HUES6 (cell line): ENCODE results near the gene PIGBOS1.
A peak's percentile ranks its signal among the peaks of the same experiment; 100 is the strongest.
"Not testable (repeated sequence)": the region's sequence is repeated elsewhere in the genome, so short reads cannot be mapped to it uniquely, and the experiment has no call there.

Source experiments
- H3K27ac ChIP-seq: 2 replicates; pipeline ENCODE4 v1.7.0; 2013; ENCODE audit warnings: low read depth, mild to moderate bottlenecking, low read length, inconsistent platforms
- H3K27me3 ChIP-seq: 2 replicates; pipeline ENCODE4 v1.6.1; 2013; ENCODE audit warnings: low read length; ENCODE audit not compliant: control insufficient read depth, insufficient read depth
- H3K36me3 ChIP-seq: 2 replicates; pipeline ENCODE4 v1.6.1; 2013; ENCODE audit warnings: low read length; ENCODE audit not compliant: control insufficient read depth, insufficient read depth
- H3K4me1 ChIP-seq: 2 replicates; pipeline ENCODE4 v1.6.1; 2013; ENCODE audit warnings: low read length; ENCODE audit not compliant: control insufficient read depth, insufficient read depth
- H3K4me3 ChIP-seq: 2 replicates; pipeline ENCODE4 v1.5.1; 2013; ENCODE audit warnings: low read depth, low read length
- H3K9ac ChIP-seq: one replicate; pipeline ENCODE4 v1.6.1; 2013; ENCODE audit warnings: mild to moderate bottlenecking, low read length
- H3K9me3 ChIP-seq: 2 replicates; pipeline ENCODE4 v1.6.1; 2013; ENCODE audit warnings: low read depth, low read length; ENCODE audit not compliant: control insufficient read depth, insufficient read depth

PIGBOS1 gene

GRCh38 chr15:55297315-55297714, 21.6 kb downstream of the PIGBOS1 start:
- H3K9ac ChIP-seq: no peak overlapping the region
- H3K4me3 ChIP-seq: no peak overlapping the region
- H3K27me3 ChIP-seq: no peaks in the 10 kb centered on the region
- H3K9me3 ChIP-seq: peaks cover 18% of the 10 kb centered on the region
- no peak overlapping the region for H3K27ac ChIP-seq
- no peaks in the 10 kb centered on the region for H3K36me3 ChIP-seq
- no peaks in the 10 kb centered on the region for H3K4me1 ChIP-seq

GRCh38 chr15:55290528-55291057, 28.3 kb downstream of the PIGBOS1 start:
- peaks cover 6% of the 10 kb centered on the region for H3K4me1 ChIP-seq
- no peaks in the 10 kb centered on the region for H3K9me3 ChIP-seq
- H3K9ac ChIP-seq: peak overlapping the region; percentile 70
- no peaks in the 10 kb centered on the region for H3K27me3 ChIP-seq
- H3K36me3 ChIP-seq: no peaks in the 10 kb centered on the region
- peak overlapping the region; percentile 85 for H3K4me3 ChIP-seq
- H3K27ac ChIP-seq: peak overlapping the region; percentile 12; the same call in 1 of the 2 replicates

- peak within 1 kb of the TSS; percentile 12; the same call in 1 of the 2 replicates for H3K27ac ChIP-seq
- peak within 1 kb of the TSS; percentile 85 for H3K4me3 ChIP-seq
- H3K9ac ChIP-seq: peak within 1 kb of the TSS; percentile 70
- no peaks in the 10 kb centered on the region for H3K27me3 ChIP-seq
- H3K9me3 ChIP-seq: no peaks in the 10 kb centered on the region
- H3K4me1 ChIP-seq: peaks cover 6% of the 10 kb centered on the region
- no peaks in the 10 kb centered on the region for H3K36me3 ChIP-seq
Observed at GRCh38 chr15:55289746-55290527, 29.0 kb downstream of the PIGBOS1 start, which contains the start of gene RAB27A. Gene RAB27A (minus strand): TSS chr15:55289813. CDS start chr15:55234934, 54,879 bp downstream.

DNA sequence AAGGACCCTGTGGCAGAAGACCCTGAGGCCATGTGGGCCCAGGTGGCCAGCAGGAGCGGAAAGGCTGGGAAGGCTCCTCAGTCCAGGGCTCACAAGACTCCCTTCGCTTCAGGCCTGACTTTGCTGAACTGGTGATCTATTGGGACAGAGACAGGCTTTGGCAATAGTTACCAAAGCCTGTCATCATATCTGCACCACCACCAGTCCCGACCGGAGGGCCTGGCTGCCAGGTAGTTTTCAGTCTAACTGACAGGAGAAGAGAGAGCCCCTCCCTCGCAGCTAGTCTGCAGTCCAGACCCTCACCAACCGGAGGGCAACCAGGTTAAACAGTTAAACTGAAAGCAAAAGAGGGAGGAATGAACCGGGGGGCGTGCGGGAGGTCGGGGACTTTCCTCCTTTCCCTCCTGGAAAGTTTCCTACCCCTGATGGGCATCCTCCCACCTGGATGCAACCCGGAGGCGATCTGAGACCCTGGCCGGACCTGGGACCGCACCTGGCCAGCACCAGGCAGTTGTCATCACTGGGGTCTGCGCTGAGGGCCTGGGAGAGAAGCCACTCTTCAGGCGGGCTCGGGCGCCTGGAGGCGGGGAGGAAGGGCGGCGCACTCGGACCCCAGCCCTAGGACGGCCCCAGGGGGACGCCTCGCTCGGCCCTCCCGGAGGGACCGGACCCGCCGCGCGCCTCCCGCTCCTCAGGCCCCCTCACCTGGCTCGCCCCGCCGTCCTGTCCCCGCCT, 29.7 kb downstream of the PIGBOS1 start:
- Histone ChIP-seq H3K4me1 (peaks cover 10% of the 10 kb centered on the region), H3K9me3 (no peaks in the 10 kb centered on the region), H3K36me3 (no peaks in the 10 kb centered on the region), H3K4me3 (peak overlapping the region; percentile 85), H3K27ac (no peak overlapping the region), H3K27me3 (no peaks in the 10 kb centered on the region), H3K9ac (peak overlapping the region; percentile 70)

DNA sequence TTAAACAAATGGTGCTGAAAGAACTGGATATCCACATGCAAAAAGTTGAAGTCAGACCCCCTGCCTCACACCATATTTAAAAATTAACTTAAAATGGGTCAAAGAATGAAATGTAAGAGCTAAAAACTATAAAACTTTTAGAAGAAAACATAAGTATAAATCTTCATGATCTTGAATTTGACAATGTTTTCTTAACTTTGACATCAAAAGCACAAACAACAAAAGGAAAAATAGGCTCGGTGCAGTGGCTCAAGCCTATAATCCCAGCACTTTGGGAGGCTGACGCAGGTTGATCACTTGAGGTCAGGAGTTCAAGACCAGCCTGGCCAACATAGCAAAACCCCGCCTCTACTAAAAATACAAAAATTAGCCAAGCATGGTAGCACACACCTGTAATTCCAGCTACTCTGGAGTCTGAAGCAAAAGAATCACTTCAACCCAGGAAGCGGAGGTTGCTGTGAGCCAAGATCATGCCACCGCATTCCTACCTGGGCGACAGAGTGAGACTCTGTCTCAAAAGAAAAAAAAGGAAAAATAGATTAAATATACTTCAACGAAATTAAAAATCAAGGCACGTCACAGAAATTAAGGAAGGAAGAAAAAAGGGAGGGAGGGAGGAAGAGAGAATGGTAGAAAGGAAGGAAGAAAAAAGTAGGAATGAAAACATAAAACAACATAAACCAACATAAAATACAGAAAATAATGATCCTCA, 30.8 kb downstream of the PIGBOS1 start:
- no peak overlapping the region for H3K27ac ChIP-seq
- H3K4me1 ChIP-seq: peaks cover 10% of the 10 kb centered on the region
- no peaks in the 10 kb centered on the region for H3K27me3 ChIP-seq
- no peaks in the 10 kb centered on the region for H3K36me3 ChIP-seq
- H3K4me3 ChIP-seq: peak overlapping the region; percentile 85; the same call in 1 of the 2 replicates
- no peak overlapping the region for H3K9ac ChIP-seq
- H3K9me3 ChIP-seq: no peaks in the 10 kb centered on the region

DNA sequence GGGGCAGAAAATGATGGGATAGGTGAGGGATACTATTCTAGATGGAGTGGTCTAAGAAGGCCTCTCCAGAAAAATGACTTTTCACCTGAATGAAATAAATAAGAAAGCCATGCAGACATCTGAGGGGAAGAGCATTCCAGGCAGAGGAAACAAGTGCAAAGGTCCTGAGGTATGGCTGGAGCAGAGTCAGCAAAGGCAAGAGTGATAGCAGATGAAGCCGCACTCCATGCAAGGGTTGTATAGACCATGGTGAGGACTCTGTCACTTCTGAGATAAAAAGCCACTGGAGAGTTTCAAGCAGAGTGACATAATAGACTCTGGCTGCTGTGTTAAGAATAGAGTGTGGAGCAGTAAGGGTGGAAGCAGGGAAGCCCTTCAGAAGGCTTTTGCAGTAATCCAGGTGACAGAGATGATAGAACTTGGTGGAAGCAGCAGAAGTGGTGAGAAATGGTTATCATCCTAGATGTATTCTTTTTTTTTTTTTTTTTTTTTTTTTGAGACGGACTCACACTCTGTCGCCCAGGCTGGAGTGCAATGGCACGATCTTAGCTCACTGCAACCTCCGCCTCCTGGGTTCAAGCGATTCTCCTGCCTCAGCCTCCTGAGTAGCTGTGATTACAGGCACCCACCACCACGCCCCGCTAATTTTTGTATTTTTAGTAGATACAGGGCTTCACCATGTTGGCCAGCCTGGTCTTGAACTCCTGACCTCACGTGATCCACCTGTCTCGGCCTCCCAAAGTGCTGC, 32.3 kb downstream of the PIGBOS1 start:
- H3K4me3 ChIP-seq, H3K9ac ChIP-seq, H3K27me3 ChIP-seq, H3K4me1 ChIP-seq, H3K36me3 ChIP-seq, H3K9me3 ChIP-seq, H3K27ac ChIP-seq: not testable (repeated sequence)

DNA sequence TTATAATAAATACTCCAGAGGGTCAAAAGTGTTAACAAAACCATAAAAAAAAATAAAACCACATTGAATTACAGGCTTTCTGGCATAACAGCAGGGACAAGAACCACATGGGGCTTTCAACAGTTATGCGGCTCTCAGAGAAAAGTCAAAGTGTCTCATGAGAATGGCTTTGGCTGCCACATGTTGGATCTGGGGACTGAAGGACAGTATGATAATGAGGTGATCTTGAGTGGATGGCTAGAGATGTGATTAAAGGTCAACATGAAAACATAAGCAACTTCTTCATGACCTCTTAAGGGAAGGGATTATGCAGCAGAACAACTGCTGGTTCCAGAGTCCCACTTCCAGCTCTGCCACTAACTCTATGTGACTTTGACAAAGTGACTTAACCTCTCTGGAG, 34.5 kb downstream of the PIGBOS1 start:
- Histone ChIP-seq H3K4me1 (peaks cover 10% of the 10 kb centered on the region), H3K27ac (no peak overlapping the region), H3K9me3 (no peaks in the 10 kb centered on the region), H3K36me3 (no peaks in the 10 kb centered on the region), H3K9ac (no peak overlapping the region), H3K27me3 (no peaks in the 10 kb centered on the region), H3K4me3 (no peak overlapping the region)

DNA sequence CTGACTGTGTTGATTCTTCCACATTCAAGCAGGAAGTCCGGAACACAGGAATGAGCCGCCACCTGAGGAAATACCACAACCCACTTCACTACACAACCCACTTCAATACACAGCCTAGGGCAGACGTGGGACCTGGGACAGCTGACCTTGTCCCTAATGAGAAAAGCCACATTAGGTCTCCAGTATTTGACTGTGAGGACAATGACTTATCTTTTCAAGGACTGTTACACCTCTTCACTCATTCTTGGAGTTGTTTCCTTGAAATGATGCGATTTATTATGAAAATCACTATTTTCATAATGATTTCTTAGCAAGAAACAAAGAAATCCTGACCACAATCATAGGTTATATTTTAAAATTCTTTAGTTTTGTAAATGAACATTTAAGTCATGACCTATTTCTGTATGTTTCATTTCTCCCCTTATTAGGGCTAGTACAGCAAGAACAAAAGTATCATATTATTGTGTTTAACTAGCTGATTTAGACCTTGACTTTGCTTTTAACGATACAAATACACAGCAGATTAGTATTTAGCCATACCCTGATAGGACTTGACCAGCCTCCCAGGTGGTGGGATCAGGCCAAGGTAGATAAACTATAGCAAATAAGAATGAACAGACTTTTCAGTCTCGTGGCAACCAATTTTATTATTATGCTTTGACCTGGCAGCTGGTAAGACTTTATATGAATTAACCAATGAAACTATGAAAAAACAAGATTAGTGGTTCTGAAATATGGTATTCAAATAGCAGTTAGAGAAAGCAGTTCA, 35.4 kb downstream of the PIGBOS1 start:
- no peaks in the 10 kb centered on the region for H3K27me3 ChIP-seq
- H3K9ac ChIP-seq: no peak overlapping the region
- peaks cover 4% of the 10 kb centered on the region; the same call in 1 of the 2 replicates for H3K4me1 ChIP-seq
- no peak overlapping the region for H3K27ac ChIP-seq
- no peaks in the 10 kb centered on the region for H3K9me3 ChIP-seq
- H3K4me3 ChIP-seq: no peak overlapping the region
- H3K36me3 ChIP-seq: no peaks in the 10 kb centered on the region

DNA sequence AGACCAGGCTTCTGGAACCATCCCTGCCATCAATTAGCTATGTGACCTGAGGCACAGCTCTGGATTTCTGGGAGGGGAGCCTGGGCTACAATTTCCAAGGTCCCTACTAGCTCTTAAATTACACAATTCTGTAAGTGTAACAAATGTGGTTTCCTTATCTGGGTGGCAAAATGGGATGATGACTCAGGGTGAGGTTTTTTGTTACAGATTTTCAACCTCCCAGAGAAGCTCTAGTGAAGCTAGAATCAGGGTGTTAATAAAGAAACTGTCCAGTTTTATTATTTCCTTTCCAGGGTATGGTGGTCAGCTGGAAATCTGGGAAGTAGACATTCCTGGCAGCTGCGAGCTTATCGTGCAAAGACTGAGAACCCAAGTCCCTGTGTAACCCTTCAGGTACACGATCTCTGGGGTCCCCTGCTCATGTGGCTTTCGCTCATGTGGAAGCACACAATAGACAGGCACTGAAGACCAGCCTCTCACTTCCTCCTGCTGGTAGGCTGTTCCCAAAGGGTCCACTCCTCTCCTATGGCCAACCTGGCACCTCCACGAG, 36.6 kb downstream of the PIGBOS1 start:
- Histone ChIP-seq H3K27me3 (no peaks in the 10 kb centered on the region), H3K9ac (no peak overlapping the region), H3K9me3 (no peaks in the 10 kb centered on the region), H3K4me3 (no peak overlapping the region), H3K27ac (no peak overlapping the region), H3K36me3 (no peaks in the 10 kb centered on the region), H3K4me1 (peaks cover 4% of the 10 kb centered on the region; the same call in 1 of the 2 replicates)
